Endodermal cell (in vitro differentiated cells): Measurements from ENCODE around the gene C1QL4. TPM values are rescaled to one million over a fixed set of nuclear protein-coding genes. Genes with fewer than 3 reads are reported as not detected.

Experiments used
- DNase-seq: peaks from one replicate; pipeline ENCODE4 v3.0.0-alpha.2; 2017
- H3K27ac ChIP-seq: 2 replicates; pipeline ENCODE4 v1.5.1; 2013; ENCODE audit warnings: mild to moderate bottlenecking, low read depth, low read length, moderate library complexity
- H3K27me3 ChIP-seq: 2 replicates; pipeline ENCODE4 v1.6.1; 2013; ENCODE audit warnings: mild to moderate bottlenecking, low read length, moderate library complexity; ENCODE audit not compliant: insufficient read depth, control insufficient read depth, poor library complexity, severe bottlenecking
- H3K36me3 ChIP-seq: 2 replicates; pipeline ENCODE4 v1.7.0; 2013; ENCODE audit warnings: mild to moderate bottlenecking, low read length, moderate library complexity; ENCODE audit not compliant: control insufficient read depth, insufficient read depth
- H3K4me1 ChIP-seq: one replicate; pipeline ENCODE4 v1.7.0; 2013; ENCODE audit warnings: low read length; ENCODE audit not compliant: control insufficient read depth, insufficient read depth
- H3K4me3 ChIP-seq: 2 replicates; pipeline ENCODE4 v1.5.1; 2013; ENCODE audit warnings: mild to moderate bottlenecking, low read length, moderate library complexity
- H3K9ac ChIP-seq: 2 replicates; pipeline ENCODE4 v1.6.1; 2013; ENCODE audit warnings: mild to moderate bottlenecking, low read length, moderate library complexity; ENCODE audit not compliant: poor library complexity, severe bottlenecking; ENCODE audit errors: extremely low read depth
- H3K9me3 ChIP-seq: 2 replicates; pipeline ENCODE4 v1.6.1; 2013; ENCODE audit warnings: mild to moderate bottlenecking, low read length, moderate library complexity; ENCODE audit not compliant: control insufficient read depth
- H3K27ac Mint-ChIP-seq: 2 replicates; pipeline ENCODE4 v1.8.0; 2020; ENCODE audit warnings: mixed read lengths
- H3K27me3 Mint-ChIP-seq: 2 replicates; pipeline ENCODE4 v1.8.0; 2021; ENCODE audit warnings: mild to moderate bottlenecking, mixed read lengths; ENCODE audit not compliant: insufficient read depth
- H3K36me3 Mint-ChIP-seq: 2 replicates; pipeline ENCODE4 v1.8.0; 2020; ENCODE audit warnings: low read depth, mixed read lengths
- H3K4me1 Mint-ChIP-seq: 2 replicates; pipeline ENCODE4 v1.8.0; 2020; ENCODE audit warnings: mixed read lengths
- H3K4me3 Mint-ChIP-seq: 2 replicates; pipeline ENCODE4 v1.8.0; 2020; ENCODE audit warnings: mild to moderate bottlenecking, moderate library complexity, mixed read lengths
- H3K9me3 Mint-ChIP-seq: 2 replicates; pipeline ENCODE4 v1.8.0; 2020; ENCODE audit warnings: mild to moderate bottlenecking, mixed read lengths
- WGBS, 2 experiments: methylation state at CpG; one replicate each; pipeline versions ENCODE4 v1.1.5 to v1.1.7; 2013; ENCODE audit warnings: missing lambda C conversion rate in 2 of 2, mixed read lengths in 1 of 2; ENCODE audit not compliant: insufficient coverage in 1 of 2, insufficient read length in 1 of 2; 5-methylcytosine and 5-hydroxymethylcytosine counted together
- total RNA-seq, 2 donors: library from RNA; stranded (reverse); fragmentation: NEBNext Ultra II Directional in 1 of 2; extraction: Animal tissue kit (Norgen Biotek cat#: 25700) in 1 of 2; gene quantifications; 2 replicates in 1 of 2; 3 replicates in 1 of 2; pipeline ENCODE4 v1.2.1, GENCODE V29; 2021
- TF ChIP-seq, protein P1 (sequence below): fragments of 200-600 bp; sonication (generic); conservative IDR thresholded peaks from 2 replicates; pipeline ENCODE4 v1.5.0; 2021; ENCODE audit warnings: antibody characterized with exemption, mild to moderate bottlenecking

C1QL4 gene
- total RNA-seq, 2 donors from 2014 or later = 0.20 to 0.38 TPM

- Mint-ChIP-seq H3K27me3 (peaks cover 65% of the 10 kb centered on the region), H3K9me3 (no peaks in the 10 kb centered on the region), H3K4me1 (peaks cover 12% of the 10 kb centered on the region), H3K27ac (no peak overlapping the region), H3K36me3 (no peaks in the 10 kb centered on the region), H3K4me3 (no peak overlapping the region)
- no peak overlapping the region for H3K27ac ChIP-seq
- no peaks in the 10 kb centered on the region for H3K4me1 ChIP-seq
- TF ChIP-seq, protein P1, sequence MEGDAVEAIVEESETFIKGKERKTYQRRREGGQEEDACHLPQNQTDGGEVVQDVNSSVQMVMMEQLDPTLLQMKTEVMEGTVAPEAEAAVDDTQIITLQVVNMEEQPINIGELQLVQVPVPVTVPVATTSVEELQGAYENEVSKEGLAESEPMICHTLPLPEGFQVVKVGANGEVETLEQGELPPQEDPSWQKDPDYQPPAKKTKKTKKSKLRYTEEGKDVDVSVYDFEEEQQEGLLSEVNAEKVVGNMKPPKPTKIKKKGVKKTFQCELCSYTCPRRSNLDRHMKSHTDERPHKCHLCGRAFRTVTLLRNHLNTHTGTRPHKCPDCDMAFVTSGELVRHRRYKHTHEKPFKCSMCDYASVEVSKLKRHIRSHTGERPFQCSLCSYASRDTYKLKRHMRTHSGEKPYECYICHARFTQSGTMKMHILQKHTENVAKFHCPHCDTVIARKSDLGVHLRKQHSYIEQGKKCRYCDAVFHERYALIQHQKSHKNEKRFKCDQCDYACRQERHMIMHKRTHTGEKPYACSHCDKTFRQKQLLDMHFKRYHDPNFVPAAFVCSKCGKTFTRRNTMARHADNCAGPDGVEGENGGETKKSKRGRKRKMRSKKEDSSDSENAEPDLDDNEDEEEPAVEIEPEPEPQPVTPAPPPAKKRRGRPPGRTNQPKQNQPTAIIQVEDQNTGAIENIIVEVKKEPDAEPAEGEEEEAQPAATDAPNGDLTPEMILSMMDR = no peak
- DNase-seq = peak; percentile 36
- WGBS, 2 experiments = 95 to 99% methylated on average over 8 to 11 of the region's 11 CpGs
- no peak overlapping the region for H3K4me3 ChIP-seq
- H3K9ac ChIP-seq = no peak overlapping the region
- H3K9me3 ChIP-seq = no peaks in the 10 kb centered on the region
- H3K27me3 ChIP-seq = peaks cover 51% of the 10 kb centered on the region
- H3K36me3 ChIP-seq = peaks cover 4% of the 10 kb centered on the region
Measured at GRCh38 chr12:49349266-49349665, 12.3 kb upstream of the C1QL4 start.

DNA sequence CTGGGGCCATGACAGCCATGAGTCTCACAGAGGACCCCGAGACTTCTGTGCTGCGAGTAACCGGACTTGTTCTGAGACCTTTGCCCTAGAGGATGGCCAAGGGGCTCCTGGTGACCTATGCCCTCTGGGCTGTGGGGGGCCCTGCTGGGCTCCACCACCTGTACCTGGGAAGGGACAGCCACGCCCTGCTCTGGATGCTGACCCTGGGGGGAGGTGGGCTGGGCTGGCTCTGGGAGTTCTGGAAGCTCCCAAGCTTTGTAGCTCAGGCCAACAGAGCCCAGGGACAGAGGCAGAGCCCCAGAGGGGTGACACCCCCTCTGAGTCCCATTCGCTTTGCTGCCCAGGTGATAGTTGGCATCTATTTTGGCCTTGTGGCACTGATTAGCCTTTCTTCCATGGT is 11.8 kb upstream of the C1QL4 start:
- H3K27ac ChIP-seq = no peak overlapping the region
- H3K4me1 ChIP-seq = no peaks in the 10 kb centered on the region
- WGBS, 2 experiments = 95 to 100% methylated on average over 4 to 5 of the region's 5 CpGs
- Mint-ChIP-seq H3K27ac (no peak overlapping the region), H3K4me3 (no peak overlapping the region), H3K4me1 (peaks cover 12% of the 10 kb centered on the region), H3K9me3 (no peaks in the 10 kb centered on the region), H3K36me3 (no peaks in the 10 kb centered on the region), H3K27me3 (peaks cover 70% of the 10 kb centered on the region)
- peaks cover 56% of the 10 kb centered on the region for H3K27me3 ChIP-seq
- peak; percentile 35 for DNase-seq
- H3K36me3 ChIP-seq = peaks cover 4% of the 10 kb centered on the region
- H3K9me3 ChIP-seq = no peaks in the 10 kb centered on the region
- no peak overlapping the region for H3K9ac ChIP-seq
- TF ChIP-seq, protein P1 = no peak
- H3K4me3 ChIP-seq = no peak overlapping the region

GRCh38 chr12:49347311-49348193 is 10.6 kb upstream of the C1QL4 start:
- Mint-ChIP-seq H3K4me3 (peak overlapping the region; percentile 58), H3K27me3 (peaks cover 82% of the 10 kb centered on the region), H3K9me3 (no peaks in the 10 kb centered on the region), H3K27ac (no peak overlapping the region), H3K36me3 (no peaks in the 10 kb centered on the region), H3K4me1 (peaks cover 15% of the 10 kb centered on the region)
- DNase-seq = peak; percentile 98
- Histone ChIP-seq H3K9ac (no peak overlapping the region), H3K4me1 (peaks cover 5% of the 10 kb centered on the region), H3K36me3 (peaks cover 4% of the 10 kb centered on the region), H3K27ac (no peak overlapping the region), H3K27me3 (peaks cover 69% of the 10 kb centered on the region), H3K9me3 (no peaks in the 10 kb centered on the region), H3K4me3 (peak overlapping the region; percentile 72)
- TF ChIP-seq, protein P1 = peak; percentile 100
- WGBS, 2 experiments = 15 to 21% methylated on average over 12 to 37 of the region's 37 CpGs
